Gastroesophageal sphincter (tissue), 3 donors: Measurements from ENCODE around the gene ADAMTS9.

ENCODE experiments used
- EP300 ChIP-seq: sonication (generic); formaldehyde crosslinking; IDR thresholded peaks from one replicate; pipeline ENCODE4 v1.6.1; 2017; ENCODE audit warnings: antibody characterized with exemption, mild to moderate bottlenecking
- POLR2AphosphoS5 ChIP-seq: sonication (generic); formaldehyde crosslinking; IDR thresholded peaks from one replicate; pipeline ENCODE4 v1.6.1; 2017; ENCODE audit warnings: antibody characterized with exemption
- TF ChIP-seq, protein P1 (sequence below), 4 experiments: fragments of 200-600 bp in 2 of 4; fragments of 450-650 bp in 2 of 4; sonication (generic) in 1 of 4; IDR thresholded peaks; one replicate each; pipeline ENCODE4 v1.5.1; 2017 to 2019; ENCODE audit warnings: antibody characterized with exemption in 4 of 4, mild to moderate bottlenecking in 2 of 4, moderate library complexity in 2 of 4

DNA sequence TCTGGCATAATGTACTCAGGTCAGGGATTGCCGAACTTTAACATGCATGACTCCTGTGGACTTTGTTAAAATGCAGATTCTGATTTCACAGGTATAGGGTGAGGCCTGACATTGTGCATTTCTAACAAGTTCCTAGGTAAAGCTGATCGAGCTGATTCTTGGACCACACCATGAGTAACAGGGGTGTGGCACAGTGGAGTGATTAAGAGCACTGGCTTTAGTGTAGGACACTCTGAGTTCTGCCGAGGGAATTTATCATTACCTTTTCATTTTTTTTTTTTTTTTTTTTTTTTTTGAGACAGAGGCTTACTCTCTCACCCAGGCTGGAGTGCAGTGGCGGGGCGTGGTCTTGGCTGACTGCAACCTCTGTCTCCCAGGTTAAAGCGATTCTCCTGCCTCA, 169.3 kb downstream of the ADAMTS9 start:
- no peak for TF ChIP-seq POLR2AphosphoS5
- TF ChIP-seq, protein P1, sequence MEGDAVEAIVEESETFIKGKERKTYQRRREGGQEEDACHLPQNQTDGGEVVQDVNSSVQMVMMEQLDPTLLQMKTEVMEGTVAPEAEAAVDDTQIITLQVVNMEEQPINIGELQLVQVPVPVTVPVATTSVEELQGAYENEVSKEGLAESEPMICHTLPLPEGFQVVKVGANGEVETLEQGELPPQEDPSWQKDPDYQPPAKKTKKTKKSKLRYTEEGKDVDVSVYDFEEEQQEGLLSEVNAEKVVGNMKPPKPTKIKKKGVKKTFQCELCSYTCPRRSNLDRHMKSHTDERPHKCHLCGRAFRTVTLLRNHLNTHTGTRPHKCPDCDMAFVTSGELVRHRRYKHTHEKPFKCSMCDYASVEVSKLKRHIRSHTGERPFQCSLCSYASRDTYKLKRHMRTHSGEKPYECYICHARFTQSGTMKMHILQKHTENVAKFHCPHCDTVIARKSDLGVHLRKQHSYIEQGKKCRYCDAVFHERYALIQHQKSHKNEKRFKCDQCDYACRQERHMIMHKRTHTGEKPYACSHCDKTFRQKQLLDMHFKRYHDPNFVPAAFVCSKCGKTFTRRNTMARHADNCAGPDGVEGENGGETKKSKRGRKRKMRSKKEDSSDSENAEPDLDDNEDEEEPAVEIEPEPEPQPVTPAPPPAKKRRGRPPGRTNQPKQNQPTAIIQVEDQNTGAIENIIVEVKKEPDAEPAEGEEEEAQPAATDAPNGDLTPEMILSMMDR (IDR thresholded peaks at IDR 0.05), result no peak
- no peak for TF ChIP-seq EP300
